Prostate gland (tissue), 2 donors: ENCODE data around the gene PLEKHO1.

ENCODE experiments used
- POLR2A ChIP-seq: fragments of 450-650 bp; IDR thresholded peaks from one replicate; pipeline ENCODE4 v1.6.1; 2016; ENCODE audit warnings: antibody characterized with exemption, mild to moderate bottlenecking
- POLR2AphosphoS5 ChIP-seq: sonication (generic); formaldehyde crosslinking; IDR thresholded peaks from one replicate; pipeline ENCODE4 v1.6.1; 2017; ENCODE audit warnings: antibody characterized with exemption
- TF ChIP-seq, protein P1 (sequence below), 4 experiments: fragments of 200-600 bp in 2 of 4; fragments of 450-650 bp in 2 of 4; sonication (generic) in 2 of 4; IDR thresholded peaks; 1 replicate in 3 of 4; 2 replicates in 1 of 4; pipeline ENCODE4 v1.5.1; 2016 to 2019; ENCODE audit warnings: antibody characterized with exemption in 4 of 4, mild to moderate bottlenecking in 2 of 4, moderate library complexity in 2 of 4

DNA sequence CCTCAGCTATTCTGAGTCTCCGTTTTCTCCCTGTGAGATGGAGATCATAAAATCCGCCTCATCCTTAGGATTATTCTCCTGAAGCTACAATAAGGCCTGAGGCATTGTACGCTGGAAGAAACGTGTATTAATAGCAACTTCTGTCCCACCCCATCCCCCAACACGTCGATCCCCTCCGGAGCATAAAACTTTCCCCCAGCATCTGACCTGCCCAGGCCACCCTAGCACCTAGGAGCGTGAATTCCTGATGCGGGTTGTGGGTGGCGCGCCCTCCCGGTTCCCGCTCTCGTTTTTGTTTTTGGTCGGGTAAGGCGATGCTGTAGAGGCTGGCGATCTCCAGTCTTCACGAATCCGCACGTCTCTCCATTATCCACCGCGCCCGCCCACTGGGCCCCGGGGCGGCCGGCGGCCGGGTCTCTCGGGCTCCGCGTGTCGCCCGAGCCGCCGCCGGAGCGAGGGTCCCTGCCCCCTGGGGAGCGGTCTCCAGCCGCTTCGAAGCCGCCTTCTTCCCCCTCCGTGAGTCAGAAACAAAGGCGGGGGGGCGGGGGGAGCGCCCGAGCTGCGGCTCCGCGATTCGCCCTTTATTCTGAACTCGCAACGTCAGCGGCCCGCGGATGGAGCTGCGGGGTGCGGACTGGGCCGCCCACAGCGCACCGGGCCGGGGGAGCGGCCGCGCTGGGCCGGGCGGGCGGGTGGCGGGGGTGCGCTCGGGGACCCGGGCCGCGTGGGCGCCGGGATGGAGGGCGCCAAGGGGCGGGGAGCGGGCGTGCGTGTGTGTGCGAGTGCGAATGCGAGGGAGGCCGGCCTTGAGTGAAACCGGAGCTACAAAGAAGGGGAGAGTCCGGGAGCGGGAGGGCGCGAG lies at the start of gene PLEKHO1:
- TF ChIP-seq, protein P1, sequence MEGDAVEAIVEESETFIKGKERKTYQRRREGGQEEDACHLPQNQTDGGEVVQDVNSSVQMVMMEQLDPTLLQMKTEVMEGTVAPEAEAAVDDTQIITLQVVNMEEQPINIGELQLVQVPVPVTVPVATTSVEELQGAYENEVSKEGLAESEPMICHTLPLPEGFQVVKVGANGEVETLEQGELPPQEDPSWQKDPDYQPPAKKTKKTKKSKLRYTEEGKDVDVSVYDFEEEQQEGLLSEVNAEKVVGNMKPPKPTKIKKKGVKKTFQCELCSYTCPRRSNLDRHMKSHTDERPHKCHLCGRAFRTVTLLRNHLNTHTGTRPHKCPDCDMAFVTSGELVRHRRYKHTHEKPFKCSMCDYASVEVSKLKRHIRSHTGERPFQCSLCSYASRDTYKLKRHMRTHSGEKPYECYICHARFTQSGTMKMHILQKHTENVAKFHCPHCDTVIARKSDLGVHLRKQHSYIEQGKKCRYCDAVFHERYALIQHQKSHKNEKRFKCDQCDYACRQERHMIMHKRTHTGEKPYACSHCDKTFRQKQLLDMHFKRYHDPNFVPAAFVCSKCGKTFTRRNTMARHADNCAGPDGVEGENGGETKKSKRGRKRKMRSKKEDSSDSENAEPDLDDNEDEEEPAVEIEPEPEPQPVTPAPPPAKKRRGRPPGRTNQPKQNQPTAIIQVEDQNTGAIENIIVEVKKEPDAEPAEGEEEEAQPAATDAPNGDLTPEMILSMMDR (IDR thresholded peaks at IDR 0.05), result no peak
- peak; percentile 33 for TF ChIP-seq POLR2AphosphoS5
- TF ChIP-seq POLR2A, result peak; percentile 71
